GM12878 (cell line): ENCODE measurements around the gene CREB5. TPM values are rescaled to one million over a fixed set of nuclear protein-coding genes. Genes with fewer than 3 reads are reported as not detected.

ENCODE experiments used
- ATAC-seq: fragments of 200-7000 bp; cut with Tn5 transposase; 3 replicates; pipeline ENCODE4 v1.9.1; 2020; ENCODE audit warnings: mild to moderate bottlenecking, moderate library complexity
- BruUV-seq: library from RNA; stranded (reverse); fragments of 400-500 nt; replicated peaks from 2 replicates; lab custom pipeline; 2021; lab: Mats Ljungman, UMichigan
- CTCF ChIA-PET: fragments of 300-600 bp; sonication (Branson Sonifier 250); formaldehyde crosslinking; extraction: SDS; loops from one replicate; lab custom pipeline; 2021; ENCODE audit warnings: inconsistent platforms; lab: Yijun Ruan, JAX
- POLR2A ChIA-PET: fragments of 350-600 bp; formaldehyde crosslinking; extraction: SDS; loops from one replicate; lab custom pipeline; 2021; ENCODE audit warnings: inconsistent platforms; lab: Charles Lee
- RAD21 ChIA-PET: fragments of 300-600 bp; sonication (Branson Sonifier 250); formaldehyde crosslinking; loops from one replicate; lab custom pipeline; 2023; ENCODE audit warnings: antibody characterized with exemption; ENCODE audit not compliant: unreplicated experiment; lab: Charles Lee
- SMC1A ChIA-PET: fragments of 300-600 bp; sonication (Branson Sonifier 250); formaldehyde crosslinking; loops from one replicate; lab custom pipeline; 2023; ENCODE audit not compliant: unreplicated experiment, uncharacterized antibody; lab: Charles Lee
- DNase-seq: peaks from one replicate; pipeline ENCODE4 v3.0.0-alpha.2; 2011; ENCODE audit warnings: low read depth, low spot score
- FAIRE-seq: peaks from 3 replicates; lab custom pipeline; 2011; peaks lifted over from hg19 to GRCh38; lab: Jason Lieb, UNC
- H2AFZ ChIP-seq: 2 replicates; pipeline ENCODE4 v1.6.0; 2011; ENCODE audit warnings: low read depth, low read length, control low read depth; ENCODE audit not compliant: control insufficient read depth
- H3K27ac ChIP-seq: 2 replicates; pipeline ENCODE4 v1.5.1; 2011; ENCODE audit warnings: control low read depth; ENCODE audit not compliant: control insufficient read depth, insufficient read depth
- H3K27me3 ChIP-seq, 2 experiments: replicated peaks in 1 of 2; 2 replicates each; pipeline versions ENCODE4 v1.6.0 to v1.6.1; 2011; ENCODE audit warnings: low read length in 1 of 2; ENCODE audit not compliant: control insufficient read depth in 2 of 2, insufficient read depth in 2 of 2
- H3K36me3 ChIP-seq, 2 experiments: 2 replicates each; pipeline ENCODE4 v1.5.1; 2011; ENCODE audit warnings: low read length in 1 of 2; ENCODE audit not compliant: control insufficient read depth in 2 of 2, insufficient read depth in 2 of 2
- H3K4me1 ChIP-seq: 2 replicates; pipeline ENCODE4 v1.6.1; 2011; ENCODE audit warnings: mild to moderate bottlenecking, low read length, moderate library complexity, mixed read lengths; ENCODE audit not compliant: control insufficient read depth, insufficient read depth
- H3K4me2 ChIP-seq: 2 replicates; pipeline ENCODE4 v1.6.0; 2011; ENCODE audit warnings: control low read depth; ENCODE audit not compliant: control insufficient read depth, insufficient read depth
- H3K4me3 ChIP-seq: fragments of 200-600 bp; sonication (generic); 2 replicates; pipeline ENCODE4 v1.5.1; 2016
- H3K79me2 ChIP-seq: 2 replicates; pipeline ENCODE4 v1.6.0; 2011; ENCODE audit warnings: low read length; ENCODE audit not compliant: control insufficient read depth, insufficient read depth
- H3K9ac ChIP-seq: 2 replicates; pipeline ENCODE4 v1.8.0; 2011; ENCODE audit warnings: low read length, control low read depth, mixed read lengths; ENCODE audit not compliant: control insufficient read depth, insufficient read depth
- H3K9me3 ChIP-seq: replicated peaks from 3 replicates; pipeline ENCODE4 v1.5.1; 2011; ENCODE audit warnings: mild to moderate bottlenecking, low read length; ENCODE audit not compliant: control insufficient read depth, insufficient read depth
- H4K20me1 ChIP-seq: 2 replicates; pipeline ENCODE4 v1.6.0; 2011; ENCODE audit not compliant: control insufficient read depth, insufficient read depth
- ASH2L ChIP-seq: fragments of 300-600, 200-600 bp; sonication (generic); IDR thresholded peaks from 2 replicates; pipeline ENCODE4 v1.6.1; 2017; ENCODE audit warnings: low read depth, mild to moderate bottlenecking, borderline replicate concordance
- BHLHE40 ChIP-seq, 2 experiments: fragments of 450-650 bp in 1 of 2; IDR thresholded peaks; 2 replicates each; pipeline ENCODE4 v1.6.1; 2011 to 2017; ENCODE audit warnings: low read depth in 2 of 2, borderline replicate concordance in 1 of 2, improper control_type of control experiment in 1 of 2, low read length in 1 of 2, mild to moderate bottlenecking in 1 of 2
- CEBPB ChIP-seq, 2 experiments: fragments of 150-350 bp in 1 of 2; IDR thresholded peaks; 2 replicates each; pipeline ENCODE4 v1.6.1; 2012 to 2014; ENCODE audit warnings: low read depth in 2 of 2, low read length in 2 of 2, borderline replicate concordance in 1 of 2, inconsistent platforms in 1 of 2
- CREM ChIP-seq: IDR thresholded peaks from 2 replicates; pipeline ENCODE4 v1.6.1; 2014; ENCODE audit warnings: antibody characterized with exemption, low read depth
- EP300 ChIP-seq, 2 experiments: fragments of 150-350 bp in 1 of 2; IDR thresholded peaks; 2 replicates each; pipeline ENCODE4 v1.6.1; 2011 to 2012; ENCODE audit warnings: low read depth in 2 of 2, low read length in 2 of 2, borderline replicate concordance in 1 of 2, improper control_type of control experiment in 1 of 2, inconsistent platforms in 1 of 2; ENCODE audit not compliant: control insufficient read depth in 1 of 2
- EZH2 ChIP-seq: IDR thresholded peaks from 2 replicates; pipeline ENCODE4 v1.6.1; 2012; ENCODE audit warnings: low read depth, mild to moderate bottlenecking, control low read depth, inconsistent platforms, low read length, borderline replicate concordance; ENCODE audit not compliant: control insufficient read depth
- FOXK2 ChIP-seq: fragments of 450-650 bp; IDR thresholded peaks from 2 replicates; pipeline ENCODE4 v1.6.1; 2017; ENCODE audit warnings: mild to moderate bottlenecking, moderate library complexity
- HDGF ChIP-seq: fragments of 450-650 bp; IDR thresholded peaks from 2 replicates; pipeline ENCODE4 v1.6.1; 2016; ENCODE audit warnings: antibody characterized with exemption
- KAT2A ChIP-seq: conservative IDR thresholded peaks from 2 replicates; pipeline ENCODE4 v1.6.1; 2011; ENCODE audit warnings: low read depth, low read length; ENCODE audit not compliant: control insufficient read depth
- MEF2A ChIP-seq: IDR thresholded peaks from 2 replicates; pipeline ENCODE4 v1.6.1; 2011; ENCODE audit warnings: low read depth, mild to moderate bottlenecking, low read length, moderate library complexity; ENCODE audit not compliant: insufficient read depth
- MEF2B ChIP-seq: fragments of 450-650 bp; IDR thresholded peaks from 2 replicates; pipeline ENCODE4 v1.6.1; 2018; ENCODE audit warnings: mild to moderate bottlenecking, moderate library complexity; ENCODE audit not compliant: partially characterized antibody, poor library complexity, severe bottlenecking
- MTA2 ChIP-seq: fragments of 450-650 bp; IDR thresholded peaks from 2 replicates; pipeline ENCODE4 v1.6.1; 2016; ENCODE audit warnings: low read depth, mild to moderate bottlenecking, moderate library complexity
- PML ChIP-seq: IDR thresholded peaks from 2 replicates; pipeline ENCODE4 v1.6.1; 2012; ENCODE audit warnings: low read length, inconsistent platforms
- POLR2AphosphoS2 ChIP-seq: IDR thresholded peaks from 2 replicates; pipeline ENCODE4 v1.6.1; 2011; ENCODE audit warnings: low read depth, mild to moderate bottlenecking, low read length, improper control_type of control experiment, moderate library complexity
- RFX5 ChIP-seq: IDR thresholded peaks from 2 replicates; pipeline ENCODE4 v1.6.1; 2011; ENCODE audit warnings: low read depth, low read length, improper control_type of control experiment
- RUNX3 ChIP-seq: IDR thresholded peaks from 2 replicates; pipeline ENCODE4 v1.6.1; 2012; ENCODE audit warnings: low read length, inconsistent platforms
- SREBF1 ChIP-seq: IDR thresholded peaks from 2 replicates; pipeline ENCODE4 v1.6.1; 2012; ENCODE audit warnings: mild to moderate bottlenecking, low read length
- ZNF384 ChIP-seq: IDR thresholded peaks from 2 replicates; pipeline ENCODE4 v1.6.1; 2012; ENCODE audit warnings: low read depth, mild to moderate bottlenecking, low read length, improper control_type of control experiment, borderline replicate concordance
- WGBS: methylation state at CpG from one replicate; pipeline ENCODE4 v1.1.6; 2016; ENCODE audit warnings: low lambda C conversion rate; ENCODE audit not compliant: insufficient replicate concordance, insufficient coverage; ENCODE audit errors: missing lambda C conversion rate; 5-methylcytosine and 5-hydroxymethylcytosine counted together
- in situ Hi-C: fragments of 300-500 bp; cut with MboI; formaldehyde crosslinking; loops from 9 replicates; pipeline ENCODE4 v1.14.3; 2018; ENCODE audit warnings: mixed read lengths
- intact Hi-C: fragments of 100-400 bp; cut with micrococcal nuclease; formaldehyde crosslinking; loops from one replicate; pipeline ENCODE4 v1.14.2; 2022; ENCODE audit not compliant: unreplicated experiment
- polyA plus RNA-seq, 11 experiments: library from polyadenylated mRNA; depleted of rRNA in 4 of 11; unstranded in 6 of 11; stranded (reverse) in 5 of 11; fragments of >200 nt; fragmentation: Nextera tagmentation in 4 of 11; fragmentation: Illumina TruSeq in 1 of 11; extraction: Ambion mirVana in 4 of 11; extraction: Trizol in 1 of 11; gene quantifications; 1 replicate in 1 of 11; 2 replicates in 10 of 11; pipeline versions ENCODE4 v1.2.1 to v1.2.3, GENCODE V29; 2011 to 2016; ENCODE audit warnings: inconsistent platforms in 2 of 11, missing spikeins in 2 of 11, low read depth in 1 of 11
- total RNA-seq, 4 experiments: library from RNA; depleted of rRNA in 3 of 4; stranded (reverse); fragments of >200 nt in 3 of 4; fragmentation: Illumina TruSeq in 1 of 4; extraction: Trizol in 1 of 4; gene quantifications; 2 replicates each; pipeline versions ENCODE4 v1.2.1 to v1.2.3, GENCODE V29; 2013 to 2021
- TF ChIP-seq, protein P1 (sequence below): IDR thresholded peaks from 2 replicates; pipeline ENCODE4 v1.6.1; 2012; ENCODE audit warnings: low read depth, low read length, improper control_type of control experiment
- TF ChIP-seq, protein P2 (sequence below): fragments of 450-650 bp; IDR thresholded peaks from 2 replicates; pipeline ENCODE4 v1.6.1; 2016; ENCODE audit warnings: mild to moderate bottlenecking
- TF ChIP-seq, protein P3 (sequence below): fragments of 450-650 bp; IDR thresholded peaks from 2 replicates; pipeline ENCODE4 v1.6.1; 2017; ENCODE audit warnings: mild to moderate bottlenecking, low read depth, inconsistent platforms; ENCODE audit not compliant: poor library complexity, severe bottlenecking

Gene CREB5
- total and polyA plus RNA-seq, 10 of the 15 experiments (the other 5 are each of a cell fraction or from before 2014, with no cell fraction given): 12.9 to 74.1 (median 53.0) TPM

DNA sequence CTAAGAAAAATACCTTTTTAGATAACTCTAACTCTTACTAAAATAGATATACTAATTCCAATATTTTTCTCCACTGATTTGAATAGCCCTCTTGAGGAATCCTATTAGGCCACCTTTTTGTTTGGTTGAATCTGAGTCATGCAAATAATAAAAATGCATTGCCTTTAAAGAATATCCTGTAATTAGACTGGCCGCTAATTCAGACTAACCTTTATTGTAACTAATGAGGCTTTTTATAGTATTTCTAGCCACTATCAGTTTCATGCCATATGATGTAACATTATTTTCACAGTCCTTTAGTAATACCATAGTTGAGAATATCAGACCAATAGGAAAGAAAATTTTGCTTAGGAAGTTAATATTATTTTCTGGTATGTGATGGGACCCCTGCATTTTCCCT, 90.1 kb downstream of the CREB5 start:
- H3K9me3 ChIP-seq: no peaks in the 10 kb centered on the region; the same call in 2 of the 3 replicates
- CTCF ChIA-PET: no interaction called here
- no peak overlapping the region for H3K4me3 ChIP-seq
- intact Hi-C loops: no loop called here
- no peak for DNase-seq
- no peak overlapping the region for H2AFZ ChIP-seq
- SMC1A ChIA-PET: interaction anchor here (0.9 to 1.0 kb wide), 3 partner anchors 20 to 114 kb away, joined by 3 to 4 read pairs (median 4); no protein-coding TSS in a partner anchor
- no peak overlapping the region for H3K9ac ChIP-seq
- WGBS: 92% methylated on average over 1 of the region's 1 CpG
- POLR2A ChIA-PET: no interaction called here
- RAD21 ChIA-PET: interaction anchor here (9.3 kb wide), 1 partner anchor 22 kb away, joined by 85 read pairs; no protein-coding TSS in a partner anchor
- no peaks in the 10 kb centered on the region; a peak in 1 of 4 replicates for H3K27me3 ChIP-seq
- no peaks in the 10 kb centered on the region for H3K36me3 ChIP-seq
- no peaks in the 10 kb centered on the region for H3K79me2 ChIP-seq
- BruUV-seq: no TSS peak
- H3K27ac ChIP-seq: no peak overlapping the region
- in situ Hi-C loops: no loop called here
- peak; percentile 88 for ATAC-seq
- H3K4me1 ChIP-seq: no peaks in the 10 kb centered on the region
- H3K4me2 ChIP-seq: no peak overlapping the region
- no peak for FAIRE-seq
- no peaks in the 10 kb centered on the region for H4K20me1 ChIP-seq
- TF ChIP-seq MEF2A (0 out of 2 replicates have a peak, but pooled peaks have one; percentile 22), PML (no peak), RFX5 (no peak), CEBPB (IDR thresholded peaks at IDR 0.05; ENCODE audit: borderline replicate concordance in 1 of 2, low read depth in 2 of 2, low read length in 2 of 2) (no peak), RUNX3 (peak; percentile 34; the same call in 1 of the 2 replicates), SREBF1 (no peak), FOXK2 (no peak), HDGF (no peak), MTA2 (peak; percentile 98), MEF2B (peak; percentile 89), ZNF384 (no peak), EP300 (IDR thresholded peaks at IDR 0.05; ENCODE audit: borderline replicate concordance in 1 of 2, control insufficient read depth in 1 of 2, low read depth in 2 of 2, low read length in 2 of 2) (0 out of 4 replicates have a peak, but pooled peaks of 1 of the 2 experiments have one; percentile 42), ASH2L (no peak), EZH2 (no peak), POLR2AphosphoS2 (no peak), KAT2A (no peak), BHLHE40 (IDR thresholded peaks at IDR 0.05; ENCODE audit: borderline replicate concordance in 1 of 2, low read depth in 2 of 2, low read length in 1 of 2) (no peak), CREM (no peak)
- TF ChIP-seq, protein P1, sequence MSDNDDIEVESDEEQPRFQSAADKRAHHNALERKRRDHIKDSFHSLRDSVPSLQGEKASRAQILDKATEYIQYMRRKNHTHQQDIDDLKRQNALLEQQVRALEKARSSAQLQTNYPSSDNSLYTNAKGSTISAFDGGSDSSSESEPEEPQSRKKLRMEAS: no peak
- TF ChIP-seq, protein P2, sequence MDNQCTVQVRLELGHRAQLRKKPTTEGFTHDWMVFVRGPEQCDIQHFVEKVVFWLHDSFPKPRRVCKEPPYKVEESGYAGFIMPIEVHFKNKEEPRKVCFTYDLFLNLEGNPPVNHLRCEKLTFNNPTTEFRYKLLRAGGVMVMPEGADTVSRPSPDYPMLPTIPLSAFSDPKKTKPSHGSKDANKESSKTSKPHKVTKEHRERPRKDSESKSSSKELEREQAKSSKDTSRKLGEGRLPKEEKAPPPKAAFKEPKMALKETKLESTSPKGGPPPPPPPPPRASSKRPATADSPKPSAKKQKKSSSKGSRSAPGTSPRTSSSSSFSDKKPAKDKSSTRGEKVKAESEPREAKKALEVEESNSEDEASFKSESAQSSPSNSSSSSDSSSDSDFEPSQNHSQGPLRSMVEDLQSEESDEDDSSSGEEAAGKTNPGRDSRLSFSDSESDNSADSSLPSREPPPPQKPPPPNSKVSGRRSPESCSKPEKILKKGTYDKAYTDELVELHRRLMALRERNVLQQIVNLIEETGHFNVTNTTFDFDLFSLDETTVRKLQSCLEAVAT: no peak
- TF ChIP-seq, protein P3, sequence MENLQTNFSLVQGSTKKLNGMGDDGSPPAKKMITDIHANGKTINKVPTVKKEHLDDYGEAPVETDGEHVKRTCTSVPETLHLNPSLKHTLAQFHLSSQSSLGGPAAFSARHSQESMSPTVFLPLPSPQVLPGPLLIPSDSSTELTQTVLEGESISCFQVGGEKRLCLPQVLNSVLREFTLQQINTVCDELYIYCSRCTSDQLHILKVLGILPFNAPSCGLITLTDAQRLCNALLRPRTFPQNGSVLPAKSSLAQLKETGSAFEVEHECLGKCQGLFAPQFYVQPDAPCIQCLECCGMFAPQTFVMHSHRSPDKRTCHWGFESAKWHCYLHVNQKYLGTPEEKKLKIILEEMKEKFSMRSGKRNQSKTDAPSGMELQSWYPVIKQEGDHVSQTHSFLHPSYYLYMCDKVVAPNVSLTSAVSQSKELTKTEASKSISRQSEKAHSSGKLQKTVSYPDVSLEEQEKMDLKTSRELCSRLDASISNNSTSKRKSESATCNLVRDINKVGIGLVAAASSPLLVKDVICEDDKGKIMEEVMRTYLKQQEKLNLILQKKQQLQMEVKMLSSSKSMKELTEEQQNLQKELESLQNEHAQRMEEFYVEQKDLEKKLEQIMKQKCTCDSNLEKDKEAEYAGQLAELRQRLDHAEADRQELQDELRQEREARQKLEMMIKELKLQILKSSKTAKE: peak; percentile 41
